Fibroblast of skin of left biceps (primary cell): Measurements from ENCODE around the gene PIK3R4.

Experiments
- DNase-seq, 2 experiments: peaks; one replicate each; pipeline ENCODE4 v3.0.0-alpha.2; 2013; ENCODE audit warnings: low read depth in 2 of 2

PIK3R4 gene

GRCh38 chr3:130640027-130640426, 106.6 kb downstream of the PIK3R4 start:
- DNase-seq = no peak

GRCh38 chr3:130636480-130637234, 110.0 kb downstream of the PIK3R4 start:
- no peak for DNase-seq

GRCh38 chr3:130635978-130636377, 110.7 kb downstream of the PIK3R4 start:
- no peak for DNase-seq

- no peak for DNase-seq
Observed at GRCh38 chr3:130635285-130635684, 111.3 kb downstream of the PIK3R4 start.
